ENCODE measurements around the gene SC5D.

Gene SC5D

DNA sequence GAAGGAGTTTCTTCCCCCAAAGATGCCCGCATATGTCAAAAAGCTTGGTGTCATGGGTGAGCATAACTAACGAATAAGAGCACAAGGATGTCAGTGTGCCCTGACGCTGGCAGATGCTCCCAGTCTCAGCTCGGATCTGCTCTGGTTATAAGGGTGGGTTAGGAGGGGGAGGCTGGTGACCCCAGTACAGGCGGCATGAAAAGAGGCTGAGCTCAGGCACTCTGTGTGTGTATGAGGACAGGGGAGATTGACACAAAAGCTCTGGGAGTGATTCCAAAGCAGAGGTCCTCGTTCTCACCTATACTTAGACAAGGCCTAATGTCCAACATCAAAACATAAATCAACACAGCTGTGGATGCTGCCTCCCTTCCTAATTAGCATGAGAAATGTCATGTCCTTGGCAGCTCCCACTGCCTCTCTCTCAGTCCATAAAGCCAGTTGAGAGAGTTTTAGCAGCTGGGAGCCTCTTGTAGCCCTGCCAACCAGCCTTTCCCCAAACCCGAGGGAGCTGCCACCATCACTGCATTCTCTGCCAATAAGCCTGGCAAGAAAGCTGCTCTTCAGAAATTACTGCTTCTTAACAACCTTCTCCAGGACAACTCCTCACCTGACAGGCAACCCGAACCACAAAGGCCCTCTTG, 59.8 kb downstream of the SC5D start:
- no peak for DNase-seq (ENCODE audit: low read depth in 2 of 3, low spot score in 2 of 3)

DNA sequence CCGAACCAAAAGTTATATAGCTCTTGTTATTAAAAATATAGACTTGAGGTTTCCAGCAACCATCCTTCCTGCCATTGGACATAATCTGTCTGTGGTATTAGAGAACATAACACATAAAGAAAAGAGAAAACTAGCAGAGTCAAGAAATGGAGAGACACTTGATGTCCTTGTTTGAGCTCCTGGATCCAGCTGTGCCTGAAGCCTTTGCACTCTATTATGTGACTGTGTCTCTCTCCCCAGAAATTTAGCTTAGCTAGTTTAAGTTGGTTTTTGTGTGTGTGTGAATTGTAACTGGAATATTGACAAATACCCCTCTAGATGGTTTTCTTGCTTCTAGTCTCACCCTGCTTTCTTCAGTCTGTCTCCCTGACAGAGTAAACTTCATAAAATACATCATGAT, 61.6 kb downstream of the SC5D start:
- DNase-seq (ENCODE audit: low read depth in 2 of 3, low spot score in 2 of 3) = no peak

DNA sequence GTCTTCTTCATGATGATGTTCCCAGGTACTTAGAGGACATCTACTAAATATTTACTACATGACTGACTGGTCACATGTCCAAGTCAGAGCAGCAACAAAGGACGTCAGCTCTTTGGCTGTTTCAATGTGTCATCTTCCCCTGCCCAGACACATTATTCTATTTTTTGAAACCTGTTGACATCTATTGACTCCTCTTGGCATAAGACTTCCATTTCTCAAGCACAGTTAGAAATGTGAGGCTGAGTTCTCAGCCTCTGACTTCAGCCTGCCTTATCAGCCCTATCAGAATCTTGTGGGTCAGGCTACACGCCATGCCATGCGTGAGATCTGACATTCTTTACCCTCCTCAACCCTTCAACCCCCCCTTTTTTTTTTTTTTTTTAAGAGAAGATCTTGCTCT, 63.8 kb downstream of the SC5D start:
- no peak for DNase-seq (ENCODE audit: low read depth in 2 of 3, low spot score in 2 of 3)

Measured in activated CD8-positive, alpha-beta memory T cell treated with anti-CD3 and anti-CD28 coated beads for 48 hours (primary cell).